WTC11 (cell line): ENCODE data around the gene DEPDC4.

Source experiments
- CTCF ChIP-seq: fragments of 200-600 bp; IDR thresholded peaks from 2 replicates; pipeline ENCODE4 v1.8.0; 2022; ENCODE audit warnings: antibody characterized with exemption
- E2F5 ChIP-seq: sonication (generic); formaldehyde crosslinking; IDR thresholded peaks from 2 replicates; pipeline ENCODE4 v1.8.1; 2022; ENCODE audit warnings: mild to moderate bottlenecking, moderate library complexity, missing genetic modification reagents
- TF ChIP-seq, protein P1 (sequence below): sonication (generic); formaldehyde crosslinking; IDR thresholded peaks from 2 replicates; pipeline ENCODE4 v1.8.0; 2022; ENCODE audit warnings: missing genetic modification reagents

GRCh38 chr12:100247765-100248164 lies 19.1 kb downstream of the DEPDC4 start:
- TF ChIP-seq, protein P1, sequence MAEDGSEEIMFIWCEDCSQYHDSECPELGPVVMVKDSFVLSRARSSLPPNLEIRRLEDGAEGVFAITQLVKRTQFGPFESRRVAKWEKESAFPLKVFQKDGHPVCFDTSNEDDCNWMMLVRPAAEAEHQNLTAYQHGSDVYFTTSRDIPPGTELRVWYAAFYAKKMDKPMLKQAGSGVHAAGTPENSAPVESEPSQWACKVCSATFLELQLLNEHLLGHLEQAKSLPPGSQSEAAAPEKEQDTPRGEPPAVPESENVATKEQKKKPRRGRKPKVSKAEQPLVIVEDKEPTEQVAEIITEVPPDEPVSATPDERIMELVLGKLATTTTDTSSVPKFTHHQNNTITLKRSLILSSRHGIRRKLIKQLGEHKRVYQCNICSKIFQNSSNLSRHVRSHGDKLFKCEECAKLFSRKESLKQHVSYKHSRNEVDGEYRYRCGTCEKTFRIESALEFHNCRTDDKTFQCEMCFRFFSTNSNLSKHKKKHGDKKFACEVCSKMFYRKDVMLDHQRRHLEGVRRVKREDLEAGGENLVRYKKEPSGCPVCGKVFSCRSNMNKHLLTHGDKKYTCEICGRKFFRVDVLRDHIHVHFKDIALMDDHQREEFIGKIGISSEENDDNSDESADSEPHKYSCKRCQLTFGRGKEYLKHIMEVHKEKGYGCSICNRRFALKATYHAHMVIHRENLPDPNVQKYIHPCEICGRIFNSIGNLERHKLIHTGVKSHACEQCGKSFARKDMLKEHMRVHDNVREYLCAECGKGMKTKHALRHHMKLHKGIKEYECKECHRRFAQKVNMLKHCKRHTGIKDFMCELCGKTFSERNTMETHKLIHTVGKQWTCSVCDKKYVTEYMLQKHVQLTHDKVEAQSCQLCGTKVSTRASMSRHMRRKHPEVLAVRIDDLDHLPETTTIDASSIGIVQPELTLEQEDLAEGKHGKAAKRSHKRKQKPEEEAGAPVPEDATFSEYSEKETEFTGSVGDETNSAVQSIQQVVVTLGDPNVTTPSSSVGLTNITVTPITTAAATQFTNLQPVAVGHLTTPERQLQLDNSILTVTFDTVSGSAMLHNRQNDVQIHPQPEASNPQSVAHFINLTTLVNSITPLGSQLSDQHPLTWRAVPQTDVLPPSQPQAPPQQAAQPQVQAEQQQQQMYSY (CRISPR knock-in tag), result no peak
- TF ChIP-seq E2F5 (CRISPR knock-in tag), result no peak
- no peak for TF ChIP-seq CTCF
